ENCODE measurements around the gene KCNJ5. TPM values are rescaled to one million over a fixed set of nuclear protein-coding genes. Genes with fewer than 3 reads are reported as not detected.

Gene KCNJ5
- total RNA-seq, 1 experiment from 2014 or later: not detected

- DNase-seq (ENCODE audit: low read depth): no peak
Measured at GRCh38 chr11:128893578-128894285, 2.6 kb downstream of the KCNJ5 start.

GRCh38 chr11:128894286-128894681 is 3.1 kb downstream of the KCNJ5 start:
- no peak for DNase-seq (ENCODE audit: low read depth)

GRCh38 chr11:128894685-128895084 is 3.5 kb downstream of the KCNJ5 start:
- DNase-seq (ENCODE audit: low read depth): no peak

- no peak for DNase-seq (ENCODE audit: low read depth)
Measured at GRCh38 chr11:128895526-128895925, 4.4 kb downstream of the KCNJ5 start.

GRCh38 chr11:128896356-128896755 is 5.2 kb downstream of the KCNJ5 start:
- no peak for DNase-seq (ENCODE audit: low read depth)

- no peak for DNase-seq (ENCODE audit: low read depth)
Measured at GRCh38 chr11:128897826-128898225, 6.7 kb downstream of the KCNJ5 start.

- peak; percentile 24 for DNase-seq (ENCODE audit: low read depth)
Measured at GRCh38 chr11:128898580-128899344, 7.6 kb downstream of the KCNJ5 start.

GRCh38 chr11:128900468-128900867 is 9.3 kb downstream of the KCNJ5 start:
- DNase-seq (ENCODE audit: low read depth): no peak

GRCh38 chr11:128901653-128902514 is 10.7 kb downstream of the KCNJ5 start:
- no peak for DNase-seq (ENCODE audit: low read depth)

GRCh38 chr11:128902515-128903066 is 11.4 kb downstream of the KCNJ5 start:
- peak; percentile 21 for DNase-seq (ENCODE audit: low read depth)

GRCh38 chr11:128903248-128904061 is 12.3 kb downstream of the KCNJ5 start:
- peak; percentile 65 for DNase-seq (ENCODE audit: low read depth)

GRCh38 chr11:128904303-128904655 is 13.1 kb downstream of the KCNJ5 start:
- DNase-seq (ENCODE audit: low read depth): no peak

GRCh38 chr11:128904656-128905344 is 13.6 kb downstream of the KCNJ5 start:
- no peak for DNase-seq (ENCODE audit: low read depth)

GRCh38 chr11:128905345-128906184 is 14.4 kb downstream of the KCNJ5 start:
- DNase-seq (ENCODE audit: low read depth): no peak

- DNase-seq (ENCODE audit: low read depth): no peak
Measured at GRCh38 chr11:128906185-128907050, 15.3 kb downstream of the KCNJ5 start.

GRCh38 chr11:128907585-128907984 is 16.4 kb downstream of the KCNJ5 start:
- DNase-seq (ENCODE audit: low read depth): no peak

GRCh38 chr11:128908391-128909246 is 17.5 kb downstream of the KCNJ5 start:
- DNase-seq (ENCODE audit: low read depth): peak; percentile 81

Measured in HT1080 (cell line).